DMS153 (cell line): Measurements from ENCODE around the gene ATP11C.
A peak's percentile ranks its signal among the peaks of the same experiment; 100 is the strongest.
"Not testable (repeated sequence)": the region's sequence is repeated elsewhere in the genome, so short reads cannot be mapped to it uniquely, and the experiment has no call there.

Experiments used
- DNase-seq: peaks from one replicate; lab custom pipeline; 2025; lab: John Stamatoyannopoulos, UW

The ATP11C gene

GRCh38 chrX:139856826-139857225 lies 76.0 kb downstream of the ATP11C start:
- not testable (repeated sequence) for DNase-seq

- DNase-seq = no peak
Measured at GRCh38 chrX:139851730-139852129, 81.1 kb downstream of the ATP11C start.

GRCh38 chrX:139850968-139851367 lies 81.9 kb downstream of the ATP11C start:
- DNase-seq = no peak

- no peak for DNase-seq
Measured at GRCh38 chrX:139844884-139845283, 88.0 kb downstream of the ATP11C start.

- DNase-seq = peak; percentile 39
Measured at GRCh38 chrX:139844163-139844562, 88.7 kb downstream of the ATP11C start.

GRCh38 chrX:139842326-139843185 lies 90.3 kb downstream of the ATP11C start:
- DNase-seq = no peak

GRCh38 chrX:139836335-139836734 lies 96.5 kb downstream of the ATP11C start:
- DNase-seq = not testable (repeated sequence)

- no peak for DNase-seq
Measured at GRCh38 chrX:139834879-139835278, 98.0 kb downstream of the ATP11C start.

GRCh38 chrX:139832718-139833309 lies 100.0 kb downstream of the ATP11C start:
- no peak for DNase-seq

- DNase-seq = no peak
Measured at GRCh38 chrX:139831675-139832456, 101.0 kb downstream of the ATP11C start.

GRCh38 chrX:139831017-139831416 lies 101.8 kb downstream of the ATP11C start:
- DNase-seq = no peak

- DNase-seq = no peak
Measured at GRCh38 chrX:139828830-139829229, 104.0 kb downstream of the ATP11C start.

GRCh38 chrX:139828033-139828432 lies 104.8 kb downstream of the ATP11C start:
- DNase-seq = no peak

GRCh38 chrX:139826065-139827044 lies 106.5 kb downstream of the ATP11C start:
- no peak for DNase-seq

- no peak for DNase-seq
Measured at GRCh38 chrX:139825618-139826017, 107.2 kb downstream of the ATP11C start.

GRCh38 chrX:139823806-139824205 lies 109.0 kb downstream of the ATP11C start:
- DNase-seq = no peak

GRCh38 chrX:139820358-139820984 lies 112.4 kb downstream of the ATP11C start:
- no peak for DNase-seq

- no peak for DNase-seq
Measured at GRCh38 chrX:139816204-139816603, 116.6 kb downstream of the ATP11C start.

GRCh38 chrX:139815771-139816170 lies 117.1 kb downstream of the ATP11C start:
- no peak for DNase-seq

- DNase-seq = no peak
Measured at GRCh38 chrX:139811942-139812629, 120.8 kb downstream of the ATP11C start.
